Vagina (tissue), 2 donors: ENCODE measurements around the gene TNS3. TPM values are rescaled to one million over a fixed set of nuclear protein-coding genes. Genes with fewer than 3 reads are reported as not detected.
A peak's percentile ranks its signal among the peaks of the same experiment; 100 is the strongest.

Experiments
- DNase-seq, 2 donors: peaks; one replicate each; pipeline ENCODE4 v3.0.0-alpha.2; 2017; ENCODE audit errors: extremely low spot score in 2 of 2
- H3K27ac ChIP-seq: fragments of 200-600 bp; sonication (generic); one replicate; pipeline ENCODE4 v1.5.1; 2019
- H3K27me3 ChIP-seq: fragments of 200-600 bp; sonication (generic); one replicate; pipeline ENCODE4 v1.5.1; 2019
- H3K36me3 ChIP-seq, 2 donors: fragments of 200-600 bp; sonication (generic); one replicate each; pipeline ENCODE4 v1.5.1; 2017 to 2019
- H3K4me1 ChIP-seq: fragments of 200-600 bp; sonication (generic); one replicate; pipeline ENCODE4 v1.5.1; 2019
- H3K4me3 ChIP-seq, 2 donors: fragments of 200-600 bp; sonication (generic); 1 replicate in 1 of 2; 2 replicates in 1 of 2; pipeline ENCODE4 v1.5.1; 2016 to 2019
- H3K9me3 ChIP-seq: fragments of 200-600 bp; sonication (generic); one replicate; pipeline ENCODE4 v1.5.1; 2019
- POLR2A ChIP-seq, 2 donors: fragments of 450-650 bp; IDR thresholded peaks; one replicate each; pipeline ENCODE4 v1.6.1; 2017; ENCODE audit warnings: antibody characterized with exemption in 2 of 2, mild to moderate bottlenecking in 2 of 2, moderate library complexity in 2 of 2
- POLR2AphosphoS5 ChIP-seq, 2 donors: sonication (generic); formaldehyde crosslinking; IDR thresholded peaks; one replicate each; pipeline ENCODE4 v1.9.0; 2017; ENCODE audit warnings: antibody characterized with exemption in 2 of 2, mild to moderate bottlenecking in 2 of 2, low read depth in 1 of 2; ENCODE audit not compliant: insufficient read depth in 1 of 2
- intact Hi-C: fragments of 100-400 bp; cut with DNase I; formaldehyde crosslinking; loops from one replicate; pipeline ENCODE4 v1.15.1; 2023
- total RNA-seq: library from RNA; depleted of rRNA; stranded (reverse); fragments of >200 nt; gene quantifications from one replicate; pipeline ENCODE4 v1.2.3, GENCODE V29; 2016
- TF ChIP-seq, protein P1 (sequence below), 3 experiments: fragments of 450-650 bp in 2 of 3; fragments of 200-600 bp in 1 of 3; sonication (generic) in 1 of 3; IDR thresholded peaks; one replicate each; pipeline ENCODE4 v1.5.1; 2017 to 2019; ENCODE audit warnings: antibody characterized with exemption in 3 of 3, mild to moderate bottlenecking in 2 of 3, moderate library complexity in 2 of 3

Gene TNS3
- total RNA-seq, 1 donor from 2014 or later, result 36.8 TPM

DNA sequence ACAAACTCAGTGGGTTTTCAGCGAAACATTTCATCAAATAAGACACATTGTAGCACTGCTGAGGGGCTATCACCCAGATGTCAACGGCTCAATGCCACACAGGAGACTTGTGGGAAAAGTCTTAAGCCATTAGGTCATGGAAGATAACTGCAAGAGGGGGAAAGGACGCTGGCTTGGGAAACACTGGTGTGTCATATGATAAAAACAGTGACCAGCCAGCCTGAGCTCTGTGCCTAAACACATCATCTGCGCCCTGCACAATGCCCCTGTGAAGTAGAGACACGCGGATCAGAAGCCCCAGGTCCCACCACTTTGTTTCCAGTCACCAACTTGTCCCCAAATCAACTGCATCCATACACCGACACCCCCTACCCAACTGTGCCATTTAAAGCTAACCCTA lies 116.7 kb downstream of the TNS3 start:
- Histone ChIP-seq H3K27ac (no peak overlapping the region), H3K27me3 (no peaks in the 10 kb centered on the region)
- intact Hi-C loops, result no loop called here

DNA sequence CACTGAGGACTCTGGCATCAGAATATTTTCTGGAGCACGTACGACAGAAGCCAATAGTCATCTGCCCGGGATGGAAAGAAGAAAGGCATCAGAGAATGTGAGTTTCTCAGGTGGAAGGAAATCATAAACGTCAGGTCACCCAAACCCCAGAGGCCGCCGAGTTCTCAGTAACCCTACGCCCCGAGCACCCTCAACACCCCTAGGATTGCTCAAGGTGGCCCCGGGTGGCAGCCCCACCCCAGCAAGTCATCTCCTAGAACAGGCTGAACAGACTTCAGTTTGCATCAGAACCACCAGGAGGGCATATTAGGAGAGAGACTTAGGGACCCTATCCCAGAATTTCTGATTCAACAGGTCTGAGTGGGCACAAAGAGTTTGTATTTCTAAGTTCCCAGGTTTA lies 117.6 kb downstream of the TNS3 start:
- DNase-seq, result no peak
- no peaks in the 10 kb centered on the region for H3K9me3 ChIP-seq
- no peak overlapping the region for H3K4me3 ChIP-seq
- H3K27ac ChIP-seq, result no peak overlapping the region
- peaks cover 13% of the 10 kb centered on the region for H3K4me1 ChIP-seq
- TF ChIP-seq POLR2A (IDR thresholded peaks at IDR 0.05), result no peak
- TF ChIP-seq POLR2AphosphoS5 (IDR thresholded peaks at IDR 0.05; ENCODE audit: insufficient read depth in 1 of 2, low read depth in 1 of 2), result no peak
- TF ChIP-seq, protein P1, sequence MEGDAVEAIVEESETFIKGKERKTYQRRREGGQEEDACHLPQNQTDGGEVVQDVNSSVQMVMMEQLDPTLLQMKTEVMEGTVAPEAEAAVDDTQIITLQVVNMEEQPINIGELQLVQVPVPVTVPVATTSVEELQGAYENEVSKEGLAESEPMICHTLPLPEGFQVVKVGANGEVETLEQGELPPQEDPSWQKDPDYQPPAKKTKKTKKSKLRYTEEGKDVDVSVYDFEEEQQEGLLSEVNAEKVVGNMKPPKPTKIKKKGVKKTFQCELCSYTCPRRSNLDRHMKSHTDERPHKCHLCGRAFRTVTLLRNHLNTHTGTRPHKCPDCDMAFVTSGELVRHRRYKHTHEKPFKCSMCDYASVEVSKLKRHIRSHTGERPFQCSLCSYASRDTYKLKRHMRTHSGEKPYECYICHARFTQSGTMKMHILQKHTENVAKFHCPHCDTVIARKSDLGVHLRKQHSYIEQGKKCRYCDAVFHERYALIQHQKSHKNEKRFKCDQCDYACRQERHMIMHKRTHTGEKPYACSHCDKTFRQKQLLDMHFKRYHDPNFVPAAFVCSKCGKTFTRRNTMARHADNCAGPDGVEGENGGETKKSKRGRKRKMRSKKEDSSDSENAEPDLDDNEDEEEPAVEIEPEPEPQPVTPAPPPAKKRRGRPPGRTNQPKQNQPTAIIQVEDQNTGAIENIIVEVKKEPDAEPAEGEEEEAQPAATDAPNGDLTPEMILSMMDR (IDR thresholded peaks at IDR 0.05), result no peak
- H3K27me3 ChIP-seq, result no peaks in the 10 kb centered on the region
- no peaks in the 10 kb centered on the region for H3K36me3 ChIP-seq
- intact Hi-C loops, result no loop called here

More for the DNA sequence above, 116.7 kb downstream of the TNS3 start:
- no peak for DNase-seq
- TF ChIP-seq POLR2AphosphoS5 (IDR thresholded peaks at IDR 0.05; ENCODE audit: insufficient read depth in 1 of 2, low read depth in 1 of 2) (no peak), POLR2A (IDR thresholded peaks at IDR 0.05) (no peak)
- TF ChIP-seq, protein P1 (IDR thresholded peaks at IDR 0.05), result no peak
- H3K36me3 ChIP-seq, result no peaks in the 10 kb centered on the region
- H3K9me3 ChIP-seq, result no peaks in the 10 kb centered on the region
- H3K4me3 ChIP-seq, result no peak overlapping the region
- H3K4me1 ChIP-seq, result peaks cover 12% of the 10 kb centered on the region

DNA sequence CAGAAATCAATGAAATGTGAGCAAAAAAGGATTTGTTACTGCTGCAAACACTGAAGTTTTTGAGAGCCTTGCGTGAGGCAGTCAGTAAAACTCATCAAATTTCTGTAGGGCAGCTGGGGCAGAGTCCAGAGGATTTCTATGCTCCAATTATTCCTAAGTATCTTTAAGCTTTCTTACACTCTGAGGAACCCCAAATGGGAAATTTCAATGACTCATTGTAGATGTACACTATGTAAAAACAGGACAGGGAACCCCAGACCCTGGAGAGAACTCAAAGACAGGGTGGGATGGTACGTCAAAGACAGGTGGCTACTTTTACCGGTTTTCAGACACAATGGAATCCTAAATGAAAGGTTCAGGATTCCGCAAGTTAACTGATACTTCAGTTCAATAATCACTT lies 120.2 kb downstream of the TNS3 start:
- H3K4me3 ChIP-seq, result no peak overlapping the region
- H3K9me3 ChIP-seq, result no peaks in the 10 kb centered on the region
- DNase-seq, result no peak
- H3K27me3 ChIP-seq, result no peaks in the 10 kb centered on the region
- H3K27ac ChIP-seq, result no peak overlapping the region
- H3K36me3 ChIP-seq, result no peaks in the 10 kb centered on the region
- H3K4me1 ChIP-seq, result peaks cover 26% of the 10 kb centered on the region
- TF ChIP-seq POLR2AphosphoS5 (IDR thresholded peaks at IDR 0.05; ENCODE audit: insufficient read depth in 1 of 2, low read depth in 1 of 2), result no peak
- TF ChIP-seq, protein P1 (IDR thresholded peaks at IDR 0.05), result no peak
- TF ChIP-seq POLR2A (IDR thresholded peaks at IDR 0.05), result no peak
- intact Hi-C loops, result no loop called here

DNA sequence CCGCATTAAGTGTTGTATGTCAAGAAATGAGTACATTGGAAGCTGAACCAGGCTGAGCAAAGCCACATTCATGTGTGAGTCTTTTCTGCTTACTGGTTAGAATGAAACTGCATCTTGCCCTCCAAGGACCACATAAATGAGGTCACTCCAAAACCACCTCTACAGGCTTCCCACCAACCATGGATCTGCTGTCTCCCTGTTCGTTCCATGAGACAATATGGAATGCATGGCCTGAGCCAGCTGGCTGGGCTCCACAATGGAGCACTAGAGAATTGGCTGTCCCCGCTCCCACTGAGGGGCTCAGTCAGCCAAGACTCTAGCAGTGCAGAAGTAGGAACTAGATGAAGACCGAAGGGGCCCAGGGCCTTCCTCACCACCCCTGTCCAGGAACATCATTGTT lies 120.8 kb downstream of the TNS3 start:
- peaks cover 26% of the 10 kb centered on the region for H3K4me1 ChIP-seq
- no peaks in the 10 kb centered on the region for H3K36me3 ChIP-seq
- TF ChIP-seq, protein P1 (IDR thresholded peaks at IDR 0.05), result no peak
- no peak overlapping the region for H3K27ac ChIP-seq
- no peaks in the 10 kb centered on the region for H3K27me3 ChIP-seq
- no peak overlapping the region for H3K4me3 ChIP-seq
- DNase-seq, result no peak
- intact Hi-C loops, result no loop called here
- no peaks in the 10 kb centered on the region for H3K9me3 ChIP-seq

DNA sequence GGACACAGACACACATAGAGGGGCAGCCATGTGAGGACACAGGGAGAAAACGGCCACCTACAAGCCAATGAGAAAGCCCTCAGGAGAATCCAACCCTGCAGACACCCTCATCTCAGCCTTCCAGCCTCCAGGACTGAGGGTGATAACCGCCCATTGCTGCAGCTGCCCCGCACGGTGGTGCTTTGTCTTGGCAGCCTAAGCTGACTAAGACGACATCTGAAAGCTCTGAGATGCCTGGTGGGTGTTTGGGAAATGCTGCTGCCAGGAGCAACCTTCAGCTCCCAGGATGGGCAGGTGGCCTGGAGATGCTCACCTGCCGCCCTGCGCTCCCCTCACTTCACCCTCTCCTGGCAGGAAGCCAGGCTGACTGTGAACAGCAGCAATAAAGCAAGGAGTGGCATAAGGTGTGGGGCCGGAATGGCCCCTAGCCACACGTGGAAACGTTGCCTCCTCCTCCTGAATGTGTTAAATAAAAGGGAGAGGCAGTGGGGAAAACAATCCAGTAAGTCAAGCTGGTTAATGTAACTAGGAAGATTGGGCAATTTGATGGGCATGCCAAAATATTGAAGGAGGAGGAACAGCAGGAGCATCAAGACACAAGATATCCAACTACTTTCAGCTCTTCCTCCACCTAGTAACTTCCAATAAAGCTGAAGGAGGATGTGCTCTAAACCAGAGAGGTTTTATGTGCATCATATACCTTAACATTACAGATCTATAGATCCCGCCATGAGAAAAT lies 121.5 kb downstream of the TNS3 start:
- H3K36me3 ChIP-seq, result no peaks in the 10 kb centered on the region
- H3K27ac ChIP-seq, result no peak overlapping the region
- H3K4me1 ChIP-seq, result peaks cover 27% of the 10 kb centered on the region
- no peak for DNase-seq
- TF ChIP-seq POLR2A (IDR thresholded peaks at IDR 0.05) (no peak), POLR2AphosphoS5 (IDR thresholded peaks at IDR 0.05; ENCODE audit: insufficient read depth in 1 of 2, low read depth in 1 of 2) (peak in 1 of 2 donors; percentile 18)
- no peak overlapping the region for H3K4me3 ChIP-seq
- H3K9me3 ChIP-seq, result no peaks in the 10 kb centered on the region
- no peaks in the 10 kb centered on the region for H3K27me3 ChIP-seq
- intact Hi-C loops, result no loop called here
